Stromal cell of bone marrow (primary cell): ENCODE results near the gene OXLD1.
A peak's percentile ranks its signal among the peaks of the same experiment; 100 is the strongest.
"Not testable (repeated sequence)": the region's sequence is repeated elsewhere in the genome, so short reads cannot be mapped to it uniquely, and the experiment has no call there.

ENCODE experiments used
- DNase-seq: peaks from one replicate; pipeline ENCODE4 v3.0.0-alpha.2; 2012; ENCODE audit warnings: low read depth

OXLD1 gene

DNA sequence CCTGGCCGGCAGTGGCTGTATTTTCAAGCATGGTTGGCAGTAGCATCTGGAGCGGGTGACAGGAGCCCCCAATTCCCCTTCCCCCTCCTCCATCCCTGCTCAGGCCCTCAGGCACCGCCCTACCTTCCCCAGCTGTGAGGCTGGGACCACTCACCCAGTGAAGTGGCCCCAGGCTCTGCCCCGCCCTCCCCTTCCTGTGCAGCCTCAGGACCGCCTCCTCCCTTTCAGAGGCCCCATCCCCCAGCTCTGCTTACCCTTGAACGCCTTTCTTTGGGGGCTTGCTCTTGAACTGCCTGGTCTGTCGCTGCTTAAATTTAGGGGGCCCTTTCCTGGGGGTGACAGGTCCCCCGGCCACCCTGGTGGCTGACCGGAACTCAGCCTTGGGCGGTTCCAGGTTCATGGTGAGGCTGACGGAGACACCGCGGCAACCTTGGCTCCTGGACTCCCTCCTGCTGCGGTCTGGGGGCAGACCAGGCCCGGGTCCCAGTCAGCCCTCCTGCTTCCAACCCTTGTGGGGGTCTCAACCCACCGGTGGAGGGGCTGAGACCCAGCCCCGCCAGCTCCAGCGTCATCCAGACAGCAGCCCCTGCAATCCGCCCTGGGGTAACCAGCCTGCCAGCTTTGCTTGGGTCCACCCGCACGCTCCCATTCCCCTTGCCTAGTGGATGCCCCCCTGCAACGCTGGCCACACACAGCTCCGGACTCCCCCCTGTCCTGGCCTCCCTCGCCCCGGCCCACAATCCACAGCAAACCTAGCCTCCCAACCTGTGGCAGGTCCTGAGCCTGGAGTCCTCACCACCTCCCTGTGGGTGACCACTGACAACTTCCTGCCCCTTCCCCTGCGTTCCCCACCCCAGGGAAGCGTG lies 13.3 kb downstream of the OXLD1 start:
- DNase-seq = no peak

DNA sequence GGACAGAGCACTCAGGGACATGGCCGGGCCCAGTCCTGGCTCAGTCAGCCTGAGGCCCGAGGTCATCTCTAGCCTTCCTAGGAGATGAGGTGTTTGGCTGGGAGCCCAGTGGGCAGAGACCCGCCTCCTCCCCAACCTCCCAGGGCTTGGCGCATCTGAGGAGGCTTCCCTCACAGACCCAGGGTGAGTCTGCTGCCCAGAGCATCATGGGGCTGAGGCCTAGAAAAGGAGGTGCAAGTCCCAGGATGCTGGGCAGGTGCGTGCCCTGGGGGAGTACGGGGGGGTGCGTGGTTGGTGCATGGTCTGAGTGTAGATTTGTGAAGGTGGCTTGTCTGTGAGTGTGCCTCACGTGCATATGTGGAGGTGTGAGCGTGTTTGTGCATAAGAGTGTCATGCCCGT lies 14.7 kb downstream of the OXLD1 start:
- peak; percentile 62 for DNase-seq

DNA sequence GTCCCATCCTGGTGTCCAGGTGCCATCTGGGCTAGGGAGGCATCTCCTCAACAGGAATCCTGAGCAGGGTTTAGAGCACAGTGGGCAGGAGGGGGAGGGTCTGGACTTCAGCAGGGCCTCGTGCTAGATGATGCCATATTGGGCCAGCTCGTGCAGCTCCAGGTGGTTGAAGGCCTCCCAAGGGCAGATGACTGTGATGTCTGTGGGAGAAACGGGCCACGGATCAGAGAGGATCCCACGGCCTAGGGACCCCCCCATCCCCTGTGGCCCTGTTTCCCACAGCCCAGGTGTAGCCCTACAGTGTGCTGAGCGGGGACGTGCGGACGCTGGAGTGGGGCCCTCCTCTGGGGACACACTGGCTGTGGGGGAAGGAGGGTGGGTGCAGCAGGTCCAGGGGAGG lies 15.5 kb downstream of the OXLD1 start:
- DNase-seq = no peak

DNA sequence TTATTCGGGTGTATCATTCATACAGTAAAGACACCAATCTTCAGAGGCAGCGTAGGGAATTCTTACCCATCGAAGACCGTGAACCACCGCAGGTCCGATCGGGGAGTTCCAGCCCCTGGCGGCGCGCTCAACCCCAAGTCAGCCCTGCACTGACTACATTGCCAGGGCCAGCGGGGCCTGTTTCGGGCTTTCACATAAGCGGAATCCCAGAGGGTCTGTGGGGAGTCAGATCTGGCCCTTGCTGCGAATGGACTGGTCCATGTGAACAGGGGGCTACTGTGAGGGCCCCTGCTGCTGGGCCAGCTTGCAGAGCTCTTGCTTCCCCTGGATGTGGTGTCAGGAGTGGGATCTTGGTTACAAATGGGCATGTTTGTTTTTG lies 17.7 kb downstream of the OXLD1 start:
- no peak for DNase-seq

DNA sequence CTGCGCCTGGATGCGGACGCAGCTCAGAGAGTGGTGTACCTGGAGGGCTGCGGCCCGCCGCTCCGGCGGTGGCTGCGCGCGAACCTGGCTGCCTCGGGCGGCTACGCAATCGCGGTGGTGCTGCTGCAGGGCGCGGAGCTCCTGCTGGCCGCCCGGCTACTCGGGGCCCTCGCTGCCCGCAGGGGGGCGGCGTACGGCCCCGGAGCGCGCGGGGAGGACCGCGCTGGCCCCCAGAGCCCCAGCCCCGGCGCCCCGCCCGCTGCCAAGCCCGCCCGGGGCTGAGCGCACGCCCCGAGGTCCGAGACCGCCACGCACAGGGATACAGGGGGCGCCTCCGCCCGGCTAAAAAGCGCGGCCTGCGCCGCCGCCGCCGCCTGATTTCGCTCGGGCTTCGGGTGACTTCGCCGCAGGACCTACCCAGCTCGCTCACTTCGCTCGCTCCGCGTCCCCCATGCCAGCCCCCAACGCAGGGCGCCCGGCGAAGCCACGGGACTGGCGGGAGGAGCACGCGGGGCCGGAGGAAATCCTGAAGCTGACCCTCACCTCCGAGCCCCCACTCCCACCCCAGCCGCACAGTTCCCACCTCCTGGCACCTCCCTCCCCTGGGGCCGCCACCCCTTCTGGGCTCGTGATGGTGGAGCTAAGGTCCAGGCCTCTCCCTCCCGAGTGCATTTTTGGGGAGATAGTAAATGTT lies 18.2 kb downstream of the OXLD1 start:
- no peak for DNase-seq

DNA sequence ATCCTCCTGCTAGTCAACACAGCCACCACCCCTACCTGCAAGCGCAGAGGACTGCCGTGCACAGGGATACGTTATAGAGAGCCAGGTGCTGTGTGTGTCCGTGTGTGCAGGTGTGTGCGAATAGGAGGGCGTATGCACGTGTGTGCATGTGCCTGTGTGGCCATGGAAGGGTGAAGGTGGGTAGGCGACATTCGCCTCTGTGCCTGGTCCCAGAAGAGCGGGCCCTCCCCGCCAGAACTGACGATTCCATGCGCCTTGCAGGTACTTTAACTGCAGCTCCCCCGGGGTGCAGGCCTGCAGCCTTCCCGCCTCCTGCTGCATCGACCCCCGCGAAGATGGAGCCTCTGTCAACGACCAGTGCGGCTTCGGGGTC lies 18.8 kb downstream of the OXLD1 start:
- DNase-seq = no peak

DNA sequence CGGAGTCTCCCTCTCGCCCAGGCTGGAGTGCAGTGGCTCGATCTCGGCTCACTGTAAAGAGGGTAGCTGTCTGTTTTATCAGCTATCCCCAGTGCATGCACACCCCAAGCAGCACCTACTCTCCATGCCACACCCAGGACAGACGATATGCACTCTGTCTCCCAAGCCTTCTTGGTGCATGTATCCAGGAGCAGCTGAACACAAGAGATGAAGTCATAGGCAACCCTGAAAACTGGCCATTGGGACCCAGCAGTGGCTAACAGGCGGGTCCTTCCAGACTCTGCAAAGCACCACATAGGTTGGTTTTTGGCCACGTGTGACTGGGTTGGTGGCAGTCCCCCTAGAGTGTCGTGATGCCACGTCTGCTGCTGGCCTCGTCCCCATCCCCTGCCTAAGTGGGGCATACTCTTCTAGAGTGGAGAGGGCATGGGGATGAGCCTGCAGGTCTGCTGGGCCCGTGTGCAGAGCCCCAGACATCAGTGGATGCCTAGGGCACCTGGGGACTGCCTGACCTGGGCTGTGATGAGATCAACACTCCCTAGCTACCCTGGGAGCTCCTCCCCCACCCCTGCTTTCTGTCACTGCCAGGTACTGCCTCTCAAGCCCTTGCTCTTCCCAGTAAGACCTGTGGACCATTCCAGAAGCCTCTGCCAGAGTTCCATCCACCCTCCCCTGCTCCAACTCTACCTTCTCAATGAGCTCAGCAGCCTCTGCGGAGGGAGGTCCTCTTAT lies 19.4 kb downstream of the OXLD1 start:
- DNase-seq = no peak

DNA sequence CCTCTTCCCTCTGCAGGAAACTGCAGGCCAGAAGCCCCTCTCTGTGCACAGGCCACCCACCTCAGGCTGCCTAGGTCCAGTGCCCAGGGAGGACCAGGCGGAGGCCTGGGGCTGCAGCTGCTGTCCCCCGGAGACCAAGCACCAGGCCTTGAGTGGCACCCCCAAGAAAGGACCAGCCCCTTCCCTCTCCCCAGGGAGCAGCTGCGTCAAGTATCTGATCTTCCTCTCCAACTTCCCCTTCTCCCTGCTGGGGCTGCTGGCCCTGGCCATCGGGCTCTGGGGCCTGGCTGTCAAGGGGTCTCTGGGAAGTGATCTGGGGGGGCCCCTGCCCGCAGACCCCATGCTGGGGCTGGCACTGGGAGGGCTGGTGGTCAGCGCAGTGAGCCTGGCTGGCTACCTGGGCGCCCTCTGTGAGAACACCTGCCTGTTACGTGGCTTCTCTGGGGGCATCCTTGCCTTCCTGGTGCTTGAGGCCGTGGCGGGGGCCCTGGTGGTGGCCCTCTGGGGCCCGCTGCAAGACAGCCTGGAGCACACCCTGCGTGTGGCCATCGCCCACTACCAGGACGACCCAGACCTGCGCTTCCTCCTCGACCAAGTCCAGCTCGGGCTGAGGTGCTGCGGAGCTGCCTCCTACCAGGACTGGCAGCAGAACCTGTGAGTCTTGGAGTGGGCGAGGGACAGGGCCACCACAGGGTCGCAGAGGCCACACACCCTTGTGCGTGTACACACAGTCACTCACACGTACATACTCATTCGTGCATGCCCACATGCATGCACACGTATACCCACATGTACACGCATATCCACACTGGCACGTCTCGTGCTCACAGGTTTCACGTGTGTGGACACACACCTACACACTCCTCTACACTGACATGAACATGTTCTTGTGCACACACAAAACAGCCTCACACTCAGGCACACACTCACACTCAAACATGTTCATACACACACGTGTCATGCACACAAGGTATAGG lies 21.1 kb downstream of the OXLD1 start:
- no peak for DNase-seq

DNA sequence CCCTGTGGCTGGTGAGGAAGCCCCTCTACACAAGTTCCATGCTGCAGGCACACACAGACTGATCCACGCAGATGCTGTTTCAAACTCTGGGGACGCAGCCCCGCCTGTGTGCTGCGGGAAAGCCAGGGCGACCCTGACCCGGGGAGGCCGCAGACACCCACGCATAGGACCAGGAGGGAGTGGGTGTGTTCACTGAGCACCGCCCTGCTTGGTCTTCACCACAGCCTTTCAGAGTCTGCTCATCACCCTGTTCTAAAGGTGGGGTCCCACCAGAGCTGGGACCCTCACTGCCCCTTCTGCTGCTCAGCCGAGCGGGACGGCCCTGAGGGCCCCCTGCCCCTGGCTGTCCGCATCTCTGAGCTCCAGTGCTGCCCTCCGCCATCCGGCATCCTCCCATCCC lies 21.9 kb downstream of the OXLD1 start:
- no peak for DNase-seq

DNA sequence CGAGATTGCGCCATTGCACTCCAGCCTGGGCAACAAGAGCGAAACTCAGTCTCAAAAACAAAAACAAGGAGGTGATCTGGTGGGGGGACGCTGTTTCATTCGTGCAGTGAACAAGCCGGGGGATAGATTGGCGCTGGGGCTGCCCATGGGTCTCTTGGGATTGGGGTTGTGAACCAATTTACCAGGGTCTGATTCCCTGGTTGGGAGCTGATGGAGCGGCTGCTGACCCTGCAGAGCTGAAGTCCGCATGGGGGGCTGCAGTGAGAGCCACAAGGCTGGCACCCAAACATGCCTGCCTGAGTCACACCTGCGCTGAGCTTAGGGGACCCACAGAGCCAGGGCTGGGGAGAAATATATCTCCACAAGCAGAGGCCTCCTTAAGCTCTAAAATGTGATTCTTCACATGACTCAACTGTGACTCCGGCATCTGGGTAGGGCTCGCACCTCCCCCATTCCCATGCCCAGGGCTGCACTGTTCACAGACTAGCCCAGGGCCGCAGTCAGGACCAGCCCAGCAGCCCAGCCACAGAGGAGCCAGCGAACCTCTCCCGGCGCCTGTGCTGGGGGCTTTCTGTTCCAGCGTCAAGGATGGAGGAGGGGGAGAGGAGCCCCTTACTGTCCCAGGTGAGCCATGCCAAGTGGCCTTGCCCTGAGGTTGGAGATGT lies 24.4 kb downstream of the OXLD1 start:
- DNase-seq = peak; percentile 30

DNA sequence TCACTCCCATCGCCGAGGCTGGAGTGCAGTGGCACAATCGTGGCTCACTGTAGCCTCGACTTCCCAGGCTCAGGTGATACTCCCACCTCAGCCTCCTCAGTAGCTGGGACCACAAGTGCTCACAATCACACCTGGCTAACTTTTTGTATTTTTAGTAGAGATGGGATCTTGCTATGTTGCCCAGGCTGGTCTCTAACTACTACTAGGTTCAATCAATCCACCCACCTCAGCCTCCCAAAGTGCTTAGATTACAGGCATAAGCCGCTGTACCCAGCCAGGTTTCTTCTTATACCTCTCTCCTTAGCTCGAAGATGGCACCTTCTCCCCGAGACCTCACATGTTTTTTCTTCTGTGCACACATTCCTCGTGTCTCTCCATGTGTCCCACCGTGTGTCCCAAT lies 26.4 kb downstream of the OXLD1 start:
- no peak for DNase-seq

DNA sequence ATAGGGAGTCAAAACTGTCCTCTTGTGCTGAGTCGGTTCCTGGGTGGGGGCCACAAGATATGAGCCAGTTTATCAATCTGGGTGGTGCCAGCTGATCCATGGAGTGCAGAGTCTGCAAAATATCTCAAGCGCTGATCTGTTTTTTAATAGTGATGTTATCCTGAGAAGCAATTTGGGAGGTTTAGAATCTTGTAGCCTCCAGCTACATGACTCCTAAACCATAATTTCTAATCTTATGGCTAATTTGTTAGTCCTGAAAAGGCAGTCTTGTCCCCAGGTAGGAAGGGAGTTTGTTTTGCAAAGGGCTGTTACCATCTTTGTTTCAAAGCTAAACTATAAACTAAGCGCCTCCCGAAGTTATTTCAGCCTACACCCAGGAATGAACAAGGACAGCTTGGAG lies 27.7 kb downstream of the OXLD1 start:
- DNase-seq = no peak

DNA sequence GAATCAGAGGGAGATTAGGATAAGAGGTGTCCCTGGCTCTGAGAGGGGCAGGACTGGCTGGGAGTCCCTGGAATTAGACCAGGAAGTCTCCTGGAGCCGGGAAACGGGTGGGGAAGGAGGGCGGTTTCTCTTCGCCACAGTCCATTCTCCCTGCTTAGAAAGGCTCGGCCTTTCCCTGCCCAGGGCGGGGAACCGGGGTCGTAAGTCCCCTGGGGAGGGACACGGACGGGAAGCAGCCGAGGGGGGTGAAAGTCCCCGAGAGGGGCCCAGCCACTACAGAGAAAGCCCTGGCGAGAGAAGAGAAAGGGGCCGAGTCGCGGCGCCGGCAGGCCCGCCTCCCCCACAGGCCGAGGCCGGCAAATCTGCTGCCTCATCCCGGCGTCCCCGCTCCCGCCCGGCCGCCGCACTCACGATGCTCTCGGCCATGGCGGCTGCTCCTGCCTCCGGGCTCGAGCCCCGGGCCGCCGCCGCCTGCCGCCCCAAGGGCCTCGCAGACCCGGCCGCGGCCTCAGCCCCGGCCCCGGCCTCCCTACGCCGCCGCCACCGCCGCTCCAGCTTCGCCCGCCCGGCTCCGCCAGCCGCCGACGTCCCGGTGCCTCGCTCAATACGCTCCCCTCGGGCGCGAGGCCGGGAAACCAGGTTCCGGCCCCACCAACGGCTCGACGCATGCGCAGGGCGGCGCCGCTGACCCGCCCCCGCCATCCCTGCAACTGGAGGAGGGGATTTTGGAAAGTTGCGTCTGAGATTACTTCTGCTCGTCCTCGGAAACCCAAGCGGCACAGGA lies 29.7 kb downstream of the OXLD1 start, which contains the start of the genes NPLOC4 and TSPAN10:
NPLOC4 (minus strand) TSS at position 608 of the 784 bp plus-strand sequence; CDS start at position 426, 182 bp downstream.
TSPAN10 (plus strand) TSS at position 692 of the 784 bp plus-strand sequence. CDS start 5,217 bp downstream, outside the sequence.
- DNase-seq = peak; percentile 64

DNA sequence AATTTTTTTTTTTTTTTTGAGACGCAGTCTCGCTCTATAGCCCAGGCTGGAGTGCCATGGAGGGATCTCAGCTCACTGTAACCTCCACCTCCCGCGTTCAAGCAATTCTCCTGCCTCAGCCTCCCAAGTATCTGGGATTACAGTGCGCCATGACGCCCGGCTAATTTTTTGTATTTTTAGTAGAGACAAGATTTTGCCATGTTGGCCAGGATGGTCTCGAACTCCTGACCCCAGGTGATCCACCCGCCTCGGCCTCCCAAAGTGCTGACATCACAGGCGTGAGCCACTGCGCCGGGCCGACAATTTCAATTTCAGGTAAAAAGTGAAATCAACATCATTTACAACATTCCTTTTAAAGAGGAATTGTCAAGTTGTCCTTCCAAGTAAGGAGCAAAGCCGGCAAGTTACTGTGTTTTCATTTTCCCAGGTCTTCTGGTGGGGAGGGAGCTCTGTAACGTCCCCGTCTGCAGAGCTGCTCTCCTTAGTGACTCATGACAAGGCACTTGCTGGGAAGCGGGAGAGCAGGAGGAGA lies 30.4 kb downstream of the OXLD1 start:
- peak; percentile 28 for DNase-seq

DNA sequence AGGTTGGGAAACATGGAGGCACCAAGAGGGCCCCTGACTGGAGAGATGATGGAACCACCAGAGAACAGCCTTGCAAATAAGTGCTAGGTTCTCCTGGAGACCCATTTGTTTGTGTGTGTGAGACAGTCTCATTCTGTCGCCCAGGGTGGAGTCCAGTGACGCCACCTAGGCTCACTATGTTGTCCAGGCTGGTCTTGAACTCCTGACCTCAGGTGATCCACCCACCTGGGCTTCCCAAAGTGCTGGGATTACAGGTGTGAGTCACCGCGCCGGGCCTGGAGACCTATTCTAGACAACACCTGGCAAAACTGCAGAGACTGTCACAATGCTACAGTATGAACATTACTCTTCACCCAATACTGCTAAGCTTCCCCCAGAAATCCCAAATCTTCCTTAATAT lies 31.0 kb downstream of the OXLD1 start:
- DNase-seq = no peak

DNA sequence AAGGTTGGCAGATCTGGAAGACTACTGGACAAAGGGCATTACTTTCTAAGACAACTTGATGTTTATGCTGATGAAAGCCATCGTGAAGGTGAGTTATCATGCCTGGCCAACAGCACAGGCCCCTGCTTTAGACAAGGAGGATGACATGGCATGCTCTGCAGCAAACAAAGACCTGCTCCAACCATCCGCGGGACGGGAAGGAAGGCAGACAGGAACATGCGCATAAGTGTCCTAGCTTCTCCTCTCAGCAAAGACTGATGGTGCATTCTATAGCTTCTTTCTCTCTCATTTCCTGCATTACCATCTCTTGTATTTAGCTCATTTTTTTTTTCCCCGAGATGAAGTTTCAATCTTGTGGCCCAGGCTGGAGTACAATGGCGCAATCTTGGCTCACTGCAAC lies 34.9 kb downstream of the OXLD1 start:
- no peak for DNase-seq

DNA sequence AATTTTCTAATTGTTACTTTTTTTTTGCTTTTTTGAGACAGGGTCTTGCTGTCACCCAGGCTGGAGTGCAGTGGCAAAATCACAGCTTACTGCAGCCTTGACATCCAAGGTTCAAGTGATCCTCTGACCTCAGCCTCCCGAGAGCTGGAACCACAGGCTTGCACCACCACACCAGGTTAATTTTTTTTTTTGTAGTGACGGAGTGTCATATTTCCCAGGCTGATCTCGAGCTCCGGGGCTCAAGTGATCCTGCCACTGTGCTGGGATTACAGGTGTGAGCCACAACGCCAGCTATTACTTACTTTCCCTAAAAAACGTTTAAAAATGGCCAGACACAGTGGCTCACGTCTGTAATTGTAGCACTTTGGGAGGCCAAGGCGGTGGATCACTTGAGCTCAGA lies 36.1 kb downstream of the OXLD1 start:
- DNase-seq = no peak

DNA sequence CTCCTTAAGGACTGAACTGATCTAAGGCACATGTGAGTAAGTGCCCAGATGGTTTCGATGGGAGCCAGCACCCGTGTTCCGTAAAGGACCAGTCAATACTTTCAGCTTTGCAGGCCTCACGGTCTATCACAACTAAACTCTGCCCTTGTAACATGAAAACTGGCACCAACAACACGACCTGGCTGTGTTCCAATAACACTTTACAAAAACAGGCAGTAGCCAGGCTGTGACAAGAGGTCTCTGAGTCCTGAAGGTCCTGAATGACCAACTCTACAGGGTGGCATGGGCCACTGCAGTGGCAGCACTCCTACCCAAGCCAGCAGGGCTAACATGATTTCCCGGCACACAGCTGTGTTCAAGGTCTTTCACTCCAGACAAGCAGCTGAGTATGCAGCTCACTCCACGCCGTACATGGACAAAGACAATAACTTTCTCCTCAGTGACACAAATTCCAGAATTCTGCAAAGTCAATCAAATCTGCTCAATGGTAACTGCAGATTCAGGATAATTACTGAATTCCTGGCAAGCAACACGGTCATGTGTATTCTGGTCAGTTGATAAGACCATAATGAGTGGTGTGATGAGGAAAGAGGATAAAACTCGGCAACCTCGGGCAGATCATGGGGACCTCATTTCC lies 44.8 kb downstream of the OXLD1 start:
- no peak for DNase-seq

DNA sequence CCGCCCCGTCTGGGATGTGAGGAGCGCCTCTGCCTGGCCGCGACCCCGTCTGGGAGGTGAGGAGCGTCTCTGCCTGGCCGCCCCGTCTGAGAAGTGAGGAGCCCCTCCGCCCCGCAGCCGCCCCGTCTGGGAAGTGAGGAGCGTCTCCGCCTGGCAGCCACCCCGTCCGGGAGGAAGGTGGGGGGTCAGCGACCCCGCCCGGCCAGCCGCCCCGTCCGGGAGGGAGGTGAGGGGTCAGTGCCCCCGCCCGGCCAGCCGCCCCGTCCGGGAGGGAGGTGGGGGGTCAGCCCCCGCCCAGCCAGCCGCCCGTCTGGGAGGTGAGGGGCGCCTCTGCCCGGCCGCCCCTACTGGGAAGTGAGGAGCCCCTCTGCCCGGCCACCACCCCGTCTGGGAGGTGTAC lies 48.1 kb downstream of the OXLD1 start:
- DNase-seq = not testable (repeated sequence)
